AG04449 (cell line): Measurements from ENCODE around the gene CCDC170.

Source experiments
- CTCF ChIA-PET: fragments of 350-600 bp; formaldehyde crosslinking; extraction: SDS; loops from one replicate; lab custom pipeline; 2021; ENCODE audit warnings: antibody characterized with exemption; lab: Yijun Ruan, JAX
- POLR2A ChIA-PET: fragments of 400-600, 350-600 bp; formaldehyde crosslinking; extraction: SDS; loops from one replicate; lab custom pipeline; 2020; ENCODE audit warnings: antibody characterized with exemption, inconsistent platforms; lab: Yijun Ruan, JAX
- DNase-seq: peaks from one replicate; pipeline ENCODE4 v3.0.0-alpha.2; 2010; ENCODE audit warnings: low read depth, low spot score
- H3K4me3 ChIP-seq: 2 replicates; pipeline ENCODE4 v1.5.1; 2011; ENCODE audit warnings: low read depth, mild to moderate bottlenecking, control low read depth, low read length
- CTCF ChIP-seq: IDR thresholded peaks from one replicate; pipeline ENCODE4 v1.5.1; 2011; ENCODE audit warnings: mild to moderate bottlenecking, moderate library complexity, low read length, control low read depth, inconsistent platforms; ENCODE audit not compliant: insufficient read depth; ENCODE audit errors: missing control alignments

CCDC170 gene

GRCh38 chr6:151656392-151656791 is 162.6 kb downstream of the CCDC170 start:
- CTCF ChIA-PET, result no interaction called here
- no peak for DNase-seq
- POLR2A ChIA-PET, result no interaction called here
- H3K4me3 ChIP-seq, result no peak overlapping the region
- TF ChIP-seq CTCF, result no peak

- H3K4me3 ChIP-seq, result no peak overlapping the region
- ChIA-PET POLR2A (no interaction called here), CTCF (no interaction called here)
- DNase-seq, result no peak
- no peak for TF ChIP-seq CTCF
Observed at GRCh38 chr6:151658091-151658490, 164.3 kb downstream of the CCDC170 start.

GRCh38 chr6:151659212-151659611 is 165.4 kb downstream of the CCDC170 start:
- H3K4me3 ChIP-seq, result no peak overlapping the region
- no peak for TF ChIP-seq CTCF
- ChIA-PET CTCF (no interaction called here), POLR2A (no interaction called here)
- no peak for DNase-seq

GRCh38 chr6:151661509-151661908 is 167.7 kb downstream of the CCDC170 start:
- ChIA-PET CTCF (no interaction called here), POLR2A (no interaction called here)
- TF ChIP-seq CTCF, result no peak
- no peak for DNase-seq
- H3K4me3 ChIP-seq, result no peak overlapping the region

GRCh38 chr6:151661928-151662327 is 168.1 kb downstream of the CCDC170 start:
- no peak for TF ChIP-seq CTCF
- no peak for DNase-seq
- CTCF ChIA-PET, result interaction anchor here (1.3 kb wide), 1 partner anchor 463 kb away, joined by 3 read pairs; no protein-coding TSS in a partner anchor
- POLR2A ChIA-PET, result no interaction called here
- H3K4me3 ChIP-seq, result no peak overlapping the region

GRCh38 chr6:151663559-151663958 is 169.7 kb downstream of the CCDC170 start:
- ChIA-PET POLR2A (no interaction called here), CTCF (no interaction called here)
- no peak for DNase-seq
- TF ChIP-seq CTCF, result no peak
- no peak overlapping the region for H3K4me3 ChIP-seq
